PC-9 (cell line): ENCODE data around the gene CDHR2.

Source experiments
- CTCF ChIP-seq: fragments of 200-600 bp; sonication (generic); conservative IDR thresholded peaks from 2 replicates; pipeline ENCODE4 v1.6.1; 2017; ENCODE audit warnings: mixed run types, antibody characterized with exemption, mild to moderate bottlenecking, moderate library complexity
- EZH2 ChIP-seq: fragments of 200-600 bp; sonication (generic); IDR thresholded peaks from 2 replicates; pipeline ENCODE4 v1.8.0; 2017; ENCODE audit warnings: antibody characterized with exemption, low read depth

DNA sequence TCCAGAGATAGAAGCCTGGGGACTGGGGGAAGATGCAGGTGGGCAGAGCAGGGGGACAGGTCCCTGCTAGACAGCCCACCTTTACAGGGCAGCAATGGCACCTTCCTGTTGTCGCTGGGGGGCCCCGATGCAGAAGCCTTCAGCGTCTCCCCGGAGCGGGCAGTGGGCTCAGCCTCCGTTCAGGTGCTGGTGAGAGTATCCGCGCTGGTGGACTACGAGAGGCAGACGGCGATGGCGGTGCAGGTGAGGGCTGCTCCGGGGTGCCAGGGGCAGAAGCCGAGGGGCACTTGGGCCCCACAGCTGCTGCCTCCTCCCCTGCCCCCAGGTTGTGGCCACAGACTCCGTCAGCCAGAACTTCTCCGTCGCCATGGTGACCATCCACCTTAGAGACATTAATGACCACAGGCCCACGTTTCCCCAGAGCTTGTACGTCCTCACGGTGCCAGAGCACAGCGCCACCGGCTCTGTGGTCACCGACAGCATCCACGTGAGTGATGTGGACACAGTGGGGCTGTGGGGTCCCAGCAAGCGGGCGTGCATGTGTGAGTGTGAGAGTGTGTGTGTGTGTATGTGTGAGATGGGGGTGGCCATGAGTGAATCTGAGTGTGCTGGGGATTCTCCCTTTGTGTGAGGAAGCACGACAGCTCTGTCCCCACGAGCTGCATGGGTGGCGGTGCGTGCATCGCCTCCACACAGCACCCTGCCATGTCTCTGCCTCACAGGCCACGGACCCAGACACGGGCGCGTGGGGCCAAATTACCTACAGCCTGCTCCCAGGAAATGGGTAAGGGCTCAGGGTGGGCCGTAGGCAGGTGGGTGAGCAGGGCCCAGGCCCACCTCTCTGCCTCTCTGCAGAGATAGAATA is 28.4 kb downstream of the CDHR2 start:
- TF ChIP-seq CTCF (no peak), EZH2 (no peak)
